GM12872 (cell line): Measurements from ENCODE around the gene IL17D.

ENCODE experiments used
- CTCF ChIP-seq: IDR thresholded peaks from 3 replicates; pipeline ENCODE4 v1.5.1; 2011; ENCODE audit warnings: low read depth, mild to moderate bottlenecking, low read length, moderate library complexity; ENCODE audit not compliant: insufficient read depth

IL17D gene

DNA sequence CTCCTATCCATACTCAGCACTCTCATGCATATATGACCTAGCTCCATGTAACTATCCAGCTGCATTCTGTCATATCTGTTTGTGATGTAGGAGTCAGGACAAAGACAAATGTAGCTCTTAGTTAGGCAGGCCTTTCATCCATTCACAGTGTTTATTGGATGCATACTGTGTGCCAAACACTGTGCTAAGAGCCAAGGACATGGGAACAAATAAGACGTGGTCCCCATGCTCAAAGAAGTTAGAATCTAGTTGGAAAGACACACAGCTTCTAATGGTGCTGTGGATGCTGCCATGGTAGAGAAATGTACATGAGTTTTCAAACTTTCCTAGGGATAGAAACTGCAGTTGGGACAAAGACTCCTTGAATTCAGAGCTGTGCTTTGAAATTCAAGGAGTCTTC is 31.7 kb upstream of the IL17D start:
- no peak for TF ChIP-seq CTCF

DNA sequence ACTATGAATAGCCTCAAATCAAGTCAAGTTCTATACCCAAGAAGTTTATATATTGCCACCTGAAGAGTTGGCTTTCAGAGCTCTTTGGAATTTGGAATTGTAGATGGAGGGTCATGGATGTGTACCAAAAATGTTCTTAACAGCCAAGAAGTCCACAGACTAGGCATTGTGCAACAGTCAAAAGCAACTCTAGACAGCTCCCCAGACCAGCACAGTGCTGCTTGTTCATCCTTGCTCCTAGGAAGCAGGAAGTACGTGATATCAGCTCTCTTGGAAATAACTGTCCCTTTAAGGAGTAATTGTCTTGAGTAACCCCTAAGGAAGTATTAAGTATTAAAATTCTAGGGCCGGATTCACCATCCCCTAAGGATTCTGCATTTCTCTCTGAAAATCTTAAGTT is 30.7 kb upstream of the IL17D start:
- no peak for TF ChIP-seq CTCF

- TF ChIP-seq CTCF: no peak
Observed at GRCh38 chr13:20673715-20674114, 29.8 kb upstream of the IL17D start.

DNA sequence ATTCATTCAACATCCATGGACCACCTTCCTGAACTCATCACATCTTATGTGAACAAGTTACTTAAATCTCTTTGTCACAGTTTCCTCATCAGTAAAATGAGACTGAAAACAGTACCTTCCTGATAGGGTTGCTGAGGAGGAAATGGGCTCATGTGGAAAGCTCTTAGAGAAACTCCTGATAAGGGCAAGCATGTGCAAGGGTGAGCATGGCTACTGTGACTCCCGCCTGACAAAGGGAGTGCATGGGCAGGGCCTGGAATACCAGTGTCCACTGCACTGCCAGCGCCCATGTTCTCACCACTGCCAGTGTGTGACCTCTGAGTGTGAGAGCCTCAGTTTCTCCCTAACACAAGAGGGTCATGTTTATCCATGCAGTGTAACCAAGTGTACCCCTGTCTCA is 27.3 kb upstream of the IL17D start:
- no peak for TF ChIP-seq CTCF

- no peak for TF ChIP-seq CTCF
Observed at GRCh38 chr13:20679879-20680278, 23.6 kb upstream of the IL17D start.

GRCh38 chr13:20680416-20681080 is 23.0 kb upstream of the IL17D start:
- no peak for TF ChIP-seq CTCF

GRCh38 chr13:20682061-20682460 is 21.4 kb upstream of the IL17D start:
- TF ChIP-seq CTCF: no peak
